ENCODE results near the gene CFAP100. TPM values are rescaled to one million over a fixed set of nuclear protein-coding genes. Genes with fewer than 3 reads are reported as not detected.

CFAP100 gene
- total RNA-seq, 4 donors from 2014 or later = not detected

GRCh38 chr3:126401611-126402160, 7.0 kb downstream of the CFAP100 start:
- peaks cover 0 to 12% (median 0%) of the 10 kb centered on the region in 3 donors for H3K4me1 ChIP-seq
- TF ChIP-seq POLR2A (IDR thresholded peaks at IDR 0.05) = no peak
- TF ChIP-seq, protein P1, sequence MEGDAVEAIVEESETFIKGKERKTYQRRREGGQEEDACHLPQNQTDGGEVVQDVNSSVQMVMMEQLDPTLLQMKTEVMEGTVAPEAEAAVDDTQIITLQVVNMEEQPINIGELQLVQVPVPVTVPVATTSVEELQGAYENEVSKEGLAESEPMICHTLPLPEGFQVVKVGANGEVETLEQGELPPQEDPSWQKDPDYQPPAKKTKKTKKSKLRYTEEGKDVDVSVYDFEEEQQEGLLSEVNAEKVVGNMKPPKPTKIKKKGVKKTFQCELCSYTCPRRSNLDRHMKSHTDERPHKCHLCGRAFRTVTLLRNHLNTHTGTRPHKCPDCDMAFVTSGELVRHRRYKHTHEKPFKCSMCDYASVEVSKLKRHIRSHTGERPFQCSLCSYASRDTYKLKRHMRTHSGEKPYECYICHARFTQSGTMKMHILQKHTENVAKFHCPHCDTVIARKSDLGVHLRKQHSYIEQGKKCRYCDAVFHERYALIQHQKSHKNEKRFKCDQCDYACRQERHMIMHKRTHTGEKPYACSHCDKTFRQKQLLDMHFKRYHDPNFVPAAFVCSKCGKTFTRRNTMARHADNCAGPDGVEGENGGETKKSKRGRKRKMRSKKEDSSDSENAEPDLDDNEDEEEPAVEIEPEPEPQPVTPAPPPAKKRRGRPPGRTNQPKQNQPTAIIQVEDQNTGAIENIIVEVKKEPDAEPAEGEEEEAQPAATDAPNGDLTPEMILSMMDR (IDR thresholded peaks at IDR 0.05) = no peak
- no peaks in the 10 kb centered on the region for H3K9me3 ChIP-seq
- WGBS, 2 donors = 57 to 64% methylated on average over 5 to 7 of the region's 8 CpGs
- intact Hi-C loops (cut with DNase I) = no loop called here
- H3K4me3 ChIP-seq = no peak overlapping the region
- DNase-seq = no peak
- no peaks in the 10 kb centered on the region for H3K36me3 ChIP-seq
- H3K27me3 ChIP-seq = peaks cover 0 to 14% (median 0%) of the 10 kb centered on the region in 4 donors
- no peak overlapping the region for H3K27ac ChIP-seq

DNA sequence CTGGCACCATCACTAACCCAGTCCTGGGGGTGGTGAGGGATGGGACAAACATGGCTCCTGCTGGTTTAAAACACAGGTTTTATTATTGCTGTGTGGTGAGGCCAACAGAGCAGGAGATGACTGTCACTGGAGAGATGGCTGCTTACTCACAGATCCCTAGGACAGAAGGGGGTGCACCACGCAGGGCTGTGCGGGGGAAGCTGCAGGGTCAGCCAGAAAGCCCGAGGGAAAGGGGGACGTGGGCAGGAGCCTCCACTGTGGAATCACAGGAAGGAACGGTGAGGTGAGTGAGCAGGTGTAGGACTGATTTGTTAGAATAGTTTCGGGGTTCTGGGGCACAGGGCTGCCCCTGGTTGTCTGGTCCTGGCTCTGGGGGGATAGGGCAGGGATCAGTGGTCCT, 7.5 kb downstream of the CFAP100 start:
- 54 to 62% methylated on average over 6 of the region's 6 CpGs for WGBS, 2 donors

GRCh38 chr3:126402666-126403302, 8.1 kb downstream of the CFAP100 start:
- Histone ChIP-seq H3K36me3 (no peaks in the 10 kb centered on the region), H3K4me3 (no peak overlapping the region), H3K9me3 (no peaks in the 10 kb centered on the region), H3K27ac (no peak overlapping the region), H3K4me1 (peaks cover 0 to 12% (median 0%) of the 10 kb centered on the region in 3 donors), H3K27me3 (peaks cover 0 to 24% (median 0%) of the 10 kb centered on the region in 4 donors)
- DNase-seq = no peak
- TF ChIP-seq, protein P1 (IDR thresholded peaks at IDR 0.05) = no peak
- no peak for TF ChIP-seq POLR2A (IDR thresholded peaks at IDR 0.05)
- intact Hi-C loops (cut with DNase I) = no loop called here
- WGBS, 2 donors = 82 to 83% methylated on average over 11 to 12 of the region's 12 CpGs

More for the DNA sequence above, 7.5 kb downstream of the CFAP100 start:
- no peaks in the 10 kb centered on the region for H3K36me3 ChIP-seq
- intact Hi-C loops (cut with DNase I) = no loop called here
- TF ChIP-seq POLR2A (IDR thresholded peaks at IDR 0.05) = no peak
- TF ChIP-seq, protein P1 (IDR thresholded peaks at IDR 0.05) = no peak
- peaks cover 0 to 19% (median 0%) of the 10 kb centered on the region in 4 donors for H3K27me3 ChIP-seq
- no peak overlapping the region for H3K27ac ChIP-seq
- H3K4me3 ChIP-seq = no peak overlapping the region
- H3K9me3 ChIP-seq = no peaks in the 10 kb centered on the region
- DNase-seq = no peak
- H3K4me1 ChIP-seq = peaks cover 0 to 12% (median 0%) of the 10 kb centered on the region in 3 donors

DNA sequence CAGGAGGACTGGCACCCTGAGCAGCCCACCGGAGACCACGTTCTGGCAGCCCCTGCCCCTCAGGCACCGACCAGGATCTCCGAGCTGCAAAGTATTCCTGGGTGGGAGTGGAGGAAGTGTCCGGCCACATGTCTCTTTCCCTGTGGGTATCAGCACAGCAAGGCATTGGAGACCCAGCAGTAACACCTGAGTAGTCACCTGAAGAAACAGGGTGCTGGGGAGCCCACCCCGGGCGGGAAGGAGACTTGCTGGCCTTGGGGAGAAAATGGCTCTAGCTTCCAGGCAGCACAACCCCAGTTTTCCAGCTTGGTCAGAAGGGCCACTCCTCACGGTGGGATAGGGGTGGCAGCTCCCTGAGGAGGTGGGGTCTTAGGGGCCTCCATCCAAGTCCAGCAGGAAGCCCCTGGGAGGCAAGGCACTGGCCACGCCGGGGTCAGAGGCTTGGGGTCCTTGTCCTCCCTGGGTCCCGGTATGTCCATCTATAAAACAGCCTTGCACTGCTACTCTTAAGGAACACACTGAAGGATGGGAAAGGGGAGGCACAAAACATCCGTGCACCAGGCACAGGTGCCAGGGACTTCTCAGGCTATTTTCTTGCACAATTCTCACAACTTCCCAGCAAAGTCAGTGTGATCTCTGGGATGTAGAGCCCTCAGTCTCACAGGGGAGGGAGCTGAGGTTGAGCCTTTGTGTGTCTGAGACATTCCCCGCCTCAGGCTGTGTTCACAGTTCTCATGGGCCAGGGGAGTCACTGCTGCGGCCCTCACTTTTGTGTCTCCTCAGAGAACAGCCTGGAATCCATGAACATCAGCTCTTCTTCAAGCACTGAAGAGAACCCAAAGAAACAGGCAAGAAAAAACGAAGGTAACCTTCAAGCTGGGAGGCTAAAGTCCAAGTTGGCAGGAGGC, 11.9 kb downstream of the CFAP100 start:
- H3K4me1 ChIP-seq = no peaks in the 10 kb centered on the region
- no peak overlapping the region for H3K27ac ChIP-seq
- H3K27me3 ChIP-seq = peaks cover 0 to 31% (median 0%) of the 10 kb centered on the region in 4 donors
- intact Hi-C loops (cut with DNase I) = no loop called here
- WGBS, 2 donors = 67 to 70% methylated on average over 1 to 5 of the region's 15 CpGs
- H3K36me3 ChIP-seq = no peaks in the 10 kb centered on the region
- H3K9me3 ChIP-seq = no peaks in the 10 kb centered on the region
- no peak for TF ChIP-seq POLR2A (IDR thresholded peaks at IDR 0.05)
- TF ChIP-seq, protein P1 (IDR thresholded peaks at IDR 0.05) = no peak
- no peak for DNase-seq
- no peak overlapping the region for H3K4me3 ChIP-seq

Measured in esophagus squamous epithelium (tissue), 5 donors.